Activated T-helper 17 cell treated with anti-CD3 and anti-CD28 coated beads, Interleukin-2, amount 50 U/mL, for 72 hours (primary cell): ENCODE measurements around the gene SH3BGRL2. TPM values are rescaled to one million over a fixed set of nuclear protein-coding genes. Genes with fewer than 3 reads are reported as not detected.

Experiments used
- ATAC-seq: fragments of 150-1000 bp; cut with Tn5 transposase; replicated peaks from 2 replicates; pipeline ENCODE4 v1.10.0; 2021; ENCODE audit warnings: mild to moderate bottlenecking, moderate library complexity
- H3K27ac Mint-ChIP-seq: one replicate; pipeline ENCODE4 v1.8.0; 2022; ENCODE audit warnings: mixed read lengths
- H3K27me3 Mint-ChIP-seq: one replicate; pipeline ENCODE4 v1.8.0; 2022; ENCODE audit warnings: mixed read lengths
- H3K36me3 Mint-ChIP-seq: one replicate; pipeline ENCODE4 v1.8.0; 2022; ENCODE audit warnings: low read depth, mild to moderate bottlenecking, mixed read lengths
- H3K4me1 Mint-ChIP-seq: one replicate; pipeline ENCODE4 v1.8.0; 2022; ENCODE audit warnings: mixed read lengths
- H3K4me3 Mint-ChIP-seq: one replicate; pipeline ENCODE4 v1.8.0; 2022; ENCODE audit warnings: mild to moderate bottlenecking, mixed read lengths
- H3K9me3 Mint-ChIP-seq: one replicate; pipeline ENCODE4 v1.8.0; 2022; ENCODE audit warnings: mixed read lengths
- total RNA-seq, 2 donors: library from RNA; stranded (reverse); gene quantifications; one replicate each; pipeline ENCODE4 v1.2.3, GENCODE V29; 2022

SH3BGRL2 gene
- total RNA-seq, 2 donors from 2014 or later: 0.06 to 0.24 TPM

DNA sequence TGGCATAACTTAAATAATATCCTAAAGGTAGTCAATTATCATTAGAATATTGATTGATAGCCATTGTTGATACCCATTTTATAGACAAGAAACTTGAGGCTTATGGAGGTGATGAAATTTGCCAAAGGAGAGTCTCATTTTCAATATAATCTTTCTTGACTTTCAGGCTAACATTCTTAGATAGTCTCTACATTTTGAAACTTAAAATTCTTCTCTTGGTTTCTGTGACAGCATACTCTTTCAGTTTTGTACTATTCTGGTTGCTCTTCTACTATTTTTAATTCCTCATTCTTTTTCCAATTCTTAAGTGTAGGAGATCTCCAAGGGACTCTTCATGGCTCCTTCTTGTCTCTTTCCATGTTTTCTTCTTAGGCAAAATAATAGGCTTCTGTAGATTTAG is 3.7 kb upstream of the SH3BGRL2 start:
- ATAC-seq: no peak
- peaks cover 4% of the 10 kb centered on the region for H3K4me1 Mint-ChIP-seq
- H3K27me3 Mint-ChIP-seq: peaks cover 31% of the 10 kb centered on the region
- H3K4me3 Mint-ChIP-seq: no peak overlapping the region
- no peaks in the 10 kb centered on the region for H3K36me3 Mint-ChIP-seq
- no peak overlapping the region for H3K27ac Mint-ChIP-seq
- H3K9me3 Mint-ChIP-seq: no peaks in the 10 kb centered on the region

GRCh38 chr6:79628466-79629288 is 2.5 kb upstream of the SH3BGRL2 start:
- peaks cover 4% of the 10 kb centered on the region for H3K4me1 Mint-ChIP-seq
- no peak for ATAC-seq
- no peaks in the 10 kb centered on the region for H3K36me3 Mint-ChIP-seq

GRCh38 chr6:79630380-79630882 is 698 bp upstream of the SH3BGRL2 start:
- H3K4me3 Mint-ChIP-seq: peak overlapping the region; percentile 79
- H3K9me3 Mint-ChIP-seq: no peaks in the 10 kb centered on the region
- peaks cover 55% of the 10 kb centered on the region for H3K27me3 Mint-ChIP-seq
- H3K27ac Mint-ChIP-seq: no peak overlapping the region
- peaks cover 4% of the 10 kb centered on the region for H3K4me1 Mint-ChIP-seq
- ATAC-seq: no peak
- no peaks in the 10 kb centered on the region for H3K36me3 Mint-ChIP-seq

More at GRCh38 chr6:79628466-79629288, 2.5 kb upstream of the SH3BGRL2 start:
- Mint-ChIP-seq H3K27ac (no peak overlapping the region), H3K9me3 (no peaks in the 10 kb centered on the region), H3K27me3 (peaks cover 42% of the 10 kb centered on the region), H3K4me3 (no peak overlapping the region)

GRCh38 chr6:79631693-79632172 is 604 bp downstream of the SH3BGRL2 start:
- Mint-ChIP-seq H3K4me3 (peak overlapping the region; percentile 79), H3K27me3 (peaks cover 59% of the 10 kb centered on the region), H3K36me3 (no peaks in the 10 kb centered on the region), H3K27ac (no peak overlapping the region), H3K9me3 (no peaks in the 10 kb centered on the region), H3K4me1 (peaks cover 4% of the 10 kb centered on the region)
- no peak for ATAC-seq

DNA sequence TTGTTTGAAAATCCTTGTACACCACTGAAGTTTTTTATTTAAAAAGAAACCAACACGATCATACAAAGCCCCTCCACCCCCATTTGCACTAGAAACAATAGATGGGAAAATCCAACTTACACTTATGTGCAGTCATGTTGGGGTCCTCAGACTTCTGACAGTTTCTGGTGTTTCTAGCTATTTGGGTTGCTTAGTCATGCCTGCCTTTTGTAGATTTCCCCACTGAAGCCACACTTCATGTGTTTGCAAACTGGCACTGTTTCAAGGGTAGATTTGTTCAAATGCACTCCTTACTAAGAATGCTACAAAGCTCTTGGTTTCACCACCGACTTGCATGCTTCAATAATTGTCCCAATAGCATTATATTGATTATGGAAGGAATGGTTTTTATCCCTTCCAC is 1.5 kb downstream of the SH3BGRL2 start:
- ATAC-seq: no peak
- Mint-ChIP-seq H3K27ac (no peak overlapping the region), H3K4me3 (no peak overlapping the region), H3K9me3 (no peaks in the 10 kb centered on the region), H3K4me1 (peaks cover 4% of the 10 kb centered on the region), H3K36me3 (no peaks in the 10 kb centered on the region), H3K27me3 (peaks cover 55% of the 10 kb centered on the region)

DNA sequence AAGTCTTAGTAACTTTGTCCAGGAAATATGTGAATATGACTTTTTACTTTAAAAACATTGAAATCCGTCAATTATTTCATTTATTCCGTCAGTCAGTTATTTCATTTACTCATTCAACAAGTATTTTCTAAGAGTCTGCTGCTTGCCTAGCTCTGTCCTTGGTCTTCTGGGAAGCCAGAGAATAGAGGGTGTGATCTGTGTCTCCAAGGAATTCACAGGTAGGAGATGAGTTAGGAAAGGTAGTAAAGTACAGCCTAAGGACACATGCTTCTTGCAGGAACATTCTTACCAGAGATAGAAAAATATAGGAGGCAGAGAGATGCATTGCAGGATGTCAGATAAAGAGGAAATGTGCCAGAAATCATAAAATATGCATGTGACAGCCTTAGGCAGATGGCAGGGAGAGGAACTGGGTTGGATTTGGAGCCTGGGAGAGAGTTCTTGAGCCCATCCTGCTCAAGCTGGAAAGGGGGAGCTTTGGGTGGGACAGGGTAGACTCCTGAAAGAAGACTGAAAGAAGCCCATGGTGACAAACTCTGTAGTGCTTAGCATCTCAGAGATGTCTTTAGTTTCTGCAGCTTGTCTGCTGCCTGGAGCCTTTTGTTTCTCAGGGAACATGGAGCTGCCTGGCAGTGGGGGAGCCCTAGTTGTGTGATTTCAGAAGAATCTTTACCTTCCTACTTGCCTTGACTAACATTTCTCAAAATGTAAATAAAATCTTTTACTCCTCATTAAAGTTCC is 3.5 kb downstream of the SH3BGRL2 start:
- Mint-ChIP-seq H3K4me1 (peaks cover 4% of the 10 kb centered on the region), H3K36me3 (no peaks in the 10 kb centered on the region), H3K4me3 (no peak overlapping the region), H3K27me3 (peaks cover 49% of the 10 kb centered on the region), H3K9me3 (no peaks in the 10 kb centered on the region), H3K27ac (no peak overlapping the region)
- ATAC-seq: no peak

GRCh38 chr6:79635232-79635543 is 4.1 kb downstream of the SH3BGRL2 start:
- peaks cover 48% of the 10 kb centered on the region for H3K27me3 Mint-ChIP-seq

DNA sequence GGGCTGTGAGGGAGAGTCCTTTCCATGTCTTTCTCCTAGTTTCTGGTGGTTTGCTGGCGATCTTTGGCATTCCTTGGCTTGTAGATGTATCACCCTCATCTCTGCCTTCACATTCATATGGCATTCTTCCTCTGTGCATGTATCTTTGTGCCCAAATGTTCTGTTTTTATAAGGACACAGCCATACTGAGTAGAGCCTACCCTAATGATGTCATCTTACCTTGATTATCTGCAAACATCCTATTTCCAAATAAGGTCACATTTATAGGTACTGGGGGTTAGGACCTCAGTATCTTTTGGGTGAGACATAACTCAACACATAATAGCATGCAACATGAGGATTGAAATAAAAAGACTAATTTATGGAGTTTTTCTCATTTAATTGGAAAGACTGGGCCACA is 5.5 kb downstream of the SH3BGRL2 start:
- Mint-ChIP-seq H3K4me1 (no peaks in the 10 kb centered on the region), H3K4me3 (no peak overlapping the region), H3K9me3 (no peaks in the 10 kb centered on the region), H3K27me3 (peaks cover 42% of the 10 kb centered on the region), H3K27ac (no peak overlapping the region), H3K36me3 (no peaks in the 10 kb centered on the region)
- no peak for ATAC-seq

More at GRCh38 chr6:79635232-79635543, 4.1 kb downstream of the SH3BGRL2 start:
- Mint-ChIP-seq H3K36me3 (no peaks in the 10 kb centered on the region), H3K4me3 (no peak overlapping the region), H3K9me3 (no peaks in the 10 kb centered on the region), H3K27ac (no peak overlapping the region), H3K4me1 (peaks cover 4% of the 10 kb centered on the region)
- no peak for ATAC-seq

DNA sequence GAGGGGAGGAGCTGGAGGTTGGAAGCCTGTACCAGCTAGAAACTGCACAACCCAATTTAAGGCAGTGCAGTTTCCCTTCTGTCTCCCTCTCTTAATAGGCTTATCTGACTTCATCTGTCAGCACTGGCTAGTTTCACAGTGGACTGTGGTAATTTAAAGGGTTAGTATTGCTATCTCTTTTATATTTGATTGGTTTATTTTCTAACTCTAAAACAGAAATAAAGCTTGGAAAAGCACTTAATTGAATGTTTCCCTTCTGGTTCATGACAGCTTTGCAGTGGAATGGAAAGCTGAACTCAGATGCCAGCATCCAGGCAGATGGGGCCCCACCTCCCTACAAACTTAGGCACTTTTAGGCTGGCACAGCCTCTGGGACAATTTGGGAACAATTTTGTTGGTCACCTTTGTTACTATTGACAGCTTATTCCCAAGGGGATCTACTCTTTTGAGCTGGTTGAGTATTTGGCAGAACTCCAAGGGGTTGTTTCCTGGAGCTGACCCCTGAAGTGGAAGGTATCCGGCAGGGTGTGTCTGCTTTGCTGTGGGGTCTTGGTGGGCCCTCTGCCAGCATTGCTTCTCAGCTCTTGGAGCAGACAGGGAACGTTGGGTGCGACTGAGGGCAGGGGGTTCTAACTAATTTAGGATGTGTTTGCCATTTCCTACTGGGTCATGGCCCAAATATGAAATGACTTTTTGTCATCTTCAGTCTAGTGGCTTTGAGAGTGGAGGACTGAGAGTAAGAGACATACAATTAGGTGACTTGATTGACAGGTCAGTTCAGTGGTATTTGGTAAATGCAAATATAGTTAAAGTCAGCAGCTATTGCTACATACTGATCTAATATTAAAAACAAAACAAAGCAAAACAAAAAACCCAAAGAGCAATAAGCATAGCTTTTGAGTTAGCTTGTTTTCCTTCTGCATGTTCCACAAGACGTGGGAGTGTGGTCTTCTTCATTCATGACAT is 9.3 kb downstream of the SH3BGRL2 start:
- Mint-ChIP-seq H3K4me1 (no peaks in the 10 kb centered on the region), H3K4me3 (no peak overlapping the region), H3K27me3 (peaks cover 24% of the 10 kb centered on the region), H3K27ac (no peak overlapping the region), H3K9me3 (no peaks in the 10 kb centered on the region), H3K36me3 (no peaks in the 10 kb centered on the region)
- ATAC-seq: no peak

- Mint-ChIP-seq H3K36me3 (no peaks in the 10 kb centered on the region), H3K4me1 (no peaks in the 10 kb centered on the region), H3K9me3 (no peaks in the 10 kb centered on the region), H3K4me3 (no peak overlapping the region), H3K27me3 (peaks cover 21% of the 10 kb centered on the region), H3K27ac (no peak overlapping the region)
- ATAC-seq: peak; percentile 28
Observed at GRCh38 chr6:79646006-79646405, 14.9 kb downstream of the SH3BGRL2 start.

GRCh38 chr6:79646561-79646960 is 15.4 kb downstream of the SH3BGRL2 start:
- no peaks in the 10 kb centered on the region for H3K4me1 Mint-ChIP-seq
- H3K9me3 Mint-ChIP-seq: no peaks in the 10 kb centered on the region
- peaks cover 18% of the 10 kb centered on the region for H3K27me3 Mint-ChIP-seq
- H3K27ac Mint-ChIP-seq: no peak overlapping the region
- no peaks in the 10 kb centered on the region for H3K36me3 Mint-ChIP-seq
- ATAC-seq: no peak
- no peak overlapping the region for H3K4me3 Mint-ChIP-seq

- Mint-ChIP-seq H3K4me3 (no peak overlapping the region), H3K9me3 (no peaks in the 10 kb centered on the region), H3K27ac (no peak overlapping the region), H3K36me3 (no peaks in the 10 kb centered on the region), H3K27me3 (peaks cover 18% of the 10 kb centered on the region), H3K4me1 (no peaks in the 10 kb centered on the region)
- no peak for ATAC-seq
Observed at GRCh38 chr6:79647741-79648140, 16.6 kb downstream of the SH3BGRL2 start.

GRCh38 chr6:79648328-79648727 is 17.2 kb downstream of the SH3BGRL2 start:
- Mint-ChIP-seq H3K9me3 (no peaks in the 10 kb centered on the region), H3K36me3 (no peaks in the 10 kb centered on the region), H3K4me1 (no peaks in the 10 kb centered on the region), H3K27ac (no peak overlapping the region), H3K4me3 (no peak overlapping the region), H3K27me3 (peaks cover 13% of the 10 kb centered on the region)
- no peak for ATAC-seq

- no peaks in the 10 kb centered on the region for H3K9me3 Mint-ChIP-seq
- H3K27ac Mint-ChIP-seq: no peak overlapping the region
- H3K4me1 Mint-ChIP-seq: no peaks in the 10 kb centered on the region
- H3K36me3 Mint-ChIP-seq: no peaks in the 10 kb centered on the region
- H3K27me3 Mint-ChIP-seq: peaks cover 8% of the 10 kb centered on the region
- no peak for ATAC-seq
- H3K4me3 Mint-ChIP-seq: no peak overlapping the region
Observed at GRCh38 chr6:79649016-79649415, 17.9 kb downstream of the SH3BGRL2 start.
